DOHH2 (cell line): ENCODE data around the gene FTO.

Experiments used
- H3F3A ChIP-seq: fragments of 200-600 bp; sonication (generic), shearing (Covaris generic); 2 replicates; pipeline ENCODE4 v1.6.0; 2016; ENCODE audit warnings: antibody characterized with exemption, mild to moderate bottlenecking; ENCODE audit not compliant: control insufficient read depth, insufficient read depth
- H3K27ac ChIP-seq: fragments of 200-600 bp; sonication (generic); 2 replicates; pipeline ENCODE4 v1.5.1; 2014; ENCODE audit warnings: low read depth, mild to moderate bottlenecking, low read length, moderate library complexity
- H3K27me3 ChIP-seq: fragments of 200-600 bp; sonication (generic); 2 replicates; pipeline ENCODE4 v1.6.1; 2014; ENCODE audit warnings: mild to moderate bottlenecking, low read length, mixed read lengths; ENCODE audit not compliant: control insufficient read depth
- H3K36me3 ChIP-seq: fragments of 200-600 bp; sonication (generic); 2 replicates; pipeline ENCODE4 v1.6.1; 2014; ENCODE audit warnings: mild to moderate bottlenecking, low read length, moderate library complexity, mixed read lengths; ENCODE audit not compliant: control insufficient read depth
- H3K4me1 ChIP-seq: fragments of 200-600 bp; sonication (generic); 2 replicates; pipeline ENCODE4 v1.6.1; 2014; ENCODE audit warnings: mild to moderate bottlenecking, low read length, mixed read lengths; ENCODE audit not compliant: control insufficient read depth
- H3K4me2 ChIP-seq: fragments of 200-600 bp; sonication (generic); 2 replicates; pipeline ENCODE4 v1.6.0; 2014; ENCODE audit warnings: mild to moderate bottlenecking, low read length, moderate library complexity
- H3K4me3 ChIP-seq: fragments of 200-600 bp; sonication (generic); 2 replicates; pipeline ENCODE4 v1.5.1; 2014; ENCODE audit warnings: mild to moderate bottlenecking, low read length, mixed read lengths
- H3K79me2 ChIP-seq: fragments of 200-600 bp; sonication (generic); 2 replicates; pipeline ENCODE4 v1.6.1; 2014; ENCODE audit warnings: mild to moderate bottlenecking, low read length, mixed read lengths; ENCODE audit not compliant: control insufficient read depth
- H3K9me2 ChIP-seq: fragments of 200-600 bp; sonication (generic); replicated peaks from 2 replicates; pipeline ENCODE4 v1.6.1; 2014; ENCODE audit warnings: mild to moderate bottlenecking, low read length, mixed read lengths; ENCODE audit not compliant: control insufficient read depth
- H3K9me3 ChIP-seq: fragments of 200-600 bp; sonication (generic); 2 replicates; pipeline ENCODE4 v1.6.1; 2014; ENCODE audit warnings: antibody characterized with exemption, low read length, mixed read lengths; ENCODE audit not compliant: control insufficient read depth, insufficient read depth
- H4K20me1 ChIP-seq: fragments of 200-600 bp; sonication (generic); 2 replicates; pipeline ENCODE4 v1.6.0; 2014; ENCODE audit warnings: low read depth, mild to moderate bottlenecking, antibody characterized with exemption, low read length, moderate library complexity; ENCODE audit not compliant: control insufficient read depth, insufficient read depth
- EZH2phosphoT487 ChIP-seq: fragments of 200-600 bp; sonication (generic); IDR thresholded peaks from 2 replicates; pipeline ENCODE4 v1.6.1; 2017; ENCODE audit warnings: borderline replicate concordance, mild to moderate bottlenecking, antibody characterized with exemption, low read length, moderate library complexity, mixed read lengths
- TF ChIP-seq, protein P1 (sequence below): fragments of 200-600 bp; sonication (generic); IDR thresholded peaks from one replicate; pipeline ENCODE4 v1.5.1; 2014; ENCODE audit warnings: antibody characterized with exemption, mild to moderate bottlenecking, low read depth, low read length; ENCODE audit not compliant: poor library complexity, severe bottlenecking

FTO gene

DNA sequence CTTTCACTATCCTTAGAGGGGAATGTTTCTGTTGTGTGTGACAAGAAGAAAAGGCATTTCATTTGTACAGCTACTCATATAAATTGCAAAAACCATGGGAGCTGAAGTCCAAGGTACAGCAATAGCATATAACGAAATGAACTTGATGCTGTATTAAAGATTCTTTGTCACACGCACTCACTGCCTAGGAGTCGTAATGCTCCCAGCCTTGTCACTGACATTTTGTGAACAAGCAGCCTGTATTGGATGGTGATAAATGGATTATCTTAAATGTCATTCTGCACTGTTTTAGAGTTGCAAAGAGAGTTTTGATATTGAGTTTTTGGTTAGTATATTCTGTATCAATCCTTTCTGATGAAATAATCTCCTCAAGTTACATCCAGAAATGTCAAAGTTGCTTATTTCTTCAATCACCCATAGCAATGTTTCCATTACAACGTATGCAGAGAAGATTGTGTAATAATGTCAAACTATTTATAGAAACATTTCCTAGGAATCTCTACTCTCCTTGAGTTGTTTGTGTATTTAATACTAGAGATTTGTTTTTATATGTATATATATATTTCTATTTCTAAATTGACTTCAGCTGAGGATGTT is 270.6 kb downstream of the FTO start:
- no peak for TF ChIP-seq EZH2phosphoT487
- TF ChIP-seq, protein P1, sequence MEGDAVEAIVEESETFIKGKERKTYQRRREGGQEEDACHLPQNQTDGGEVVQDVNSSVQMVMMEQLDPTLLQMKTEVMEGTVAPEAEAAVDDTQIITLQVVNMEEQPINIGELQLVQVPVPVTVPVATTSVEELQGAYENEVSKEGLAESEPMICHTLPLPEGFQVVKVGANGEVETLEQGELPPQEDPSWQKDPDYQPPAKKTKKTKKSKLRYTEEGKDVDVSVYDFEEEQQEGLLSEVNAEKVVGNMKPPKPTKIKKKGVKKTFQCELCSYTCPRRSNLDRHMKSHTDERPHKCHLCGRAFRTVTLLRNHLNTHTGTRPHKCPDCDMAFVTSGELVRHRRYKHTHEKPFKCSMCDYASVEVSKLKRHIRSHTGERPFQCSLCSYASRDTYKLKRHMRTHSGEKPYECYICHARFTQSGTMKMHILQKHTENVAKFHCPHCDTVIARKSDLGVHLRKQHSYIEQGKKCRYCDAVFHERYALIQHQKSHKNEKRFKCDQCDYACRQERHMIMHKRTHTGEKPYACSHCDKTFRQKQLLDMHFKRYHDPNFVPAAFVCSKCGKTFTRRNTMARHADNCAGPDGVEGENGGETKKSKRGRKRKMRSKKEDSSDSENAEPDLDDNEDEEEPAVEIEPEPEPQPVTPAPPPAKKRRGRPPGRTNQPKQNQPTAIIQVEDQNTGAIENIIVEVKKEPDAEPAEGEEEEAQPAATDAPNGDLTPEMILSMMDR: no peak
- no peak overlapping the region for H3K27ac ChIP-seq
- H3K79me2 ChIP-seq: no peaks in the 10 kb centered on the region
- no peaks in the 10 kb centered on the region for H3K9me3 ChIP-seq
- H3K4me2 ChIP-seq: no peak overlapping the region
- H4K20me1 ChIP-seq: no peaks in the 10 kb centered on the region
- H3F3A ChIP-seq: no peaks in the 10 kb centered on the region
- no peaks in the 10 kb centered on the region for H3K4me1 ChIP-seq
- no peaks in the 10 kb centered on the region for H3K27me3 ChIP-seq
- no peak overlapping the region for H3K4me3 ChIP-seq
- H3K9me2 ChIP-seq: no peaks in the 10 kb centered on the region
- no peaks in the 10 kb centered on the region for H3K36me3 ChIP-seq

DNA sequence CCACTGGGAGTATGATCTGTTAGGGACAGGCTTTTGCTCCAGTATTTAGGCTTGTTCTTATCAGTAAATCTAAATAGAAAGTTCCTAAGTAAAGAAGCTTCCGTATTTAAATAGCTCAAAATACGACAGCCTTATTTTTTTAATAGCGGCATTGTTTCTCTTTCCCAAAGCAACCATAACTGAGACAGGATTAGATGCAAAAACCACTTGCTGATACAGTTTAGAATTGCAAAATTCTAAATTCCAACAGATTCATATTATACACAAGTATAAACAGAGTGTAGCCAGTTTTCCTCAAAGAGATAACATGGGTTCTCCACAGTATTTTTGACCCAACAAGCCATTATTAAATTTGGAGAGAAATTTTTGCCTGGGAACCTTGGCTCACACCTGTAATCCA is 276.7 kb downstream of the FTO start:
- Histone ChIP-seq H3K36me3 (no peaks in the 10 kb centered on the region), H3K9me2 (no peaks in the 10 kb centered on the region), H3F3A (no peaks in the 10 kb centered on the region), H3K4me2 (no peak overlapping the region), H3K9me3 (no peaks in the 10 kb centered on the region), H3K4me1 (no peaks in the 10 kb centered on the region), H3K79me2 (no peaks in the 10 kb centered on the region), H3K27ac (no peak overlapping the region), H4K20me1 (no peaks in the 10 kb centered on the region), H3K4me3 (no peak overlapping the region), H3K27me3 (no peaks in the 10 kb centered on the region)
- TF ChIP-seq EZH2phosphoT487: no peak
- TF ChIP-seq, protein P1: no peak

DNA sequence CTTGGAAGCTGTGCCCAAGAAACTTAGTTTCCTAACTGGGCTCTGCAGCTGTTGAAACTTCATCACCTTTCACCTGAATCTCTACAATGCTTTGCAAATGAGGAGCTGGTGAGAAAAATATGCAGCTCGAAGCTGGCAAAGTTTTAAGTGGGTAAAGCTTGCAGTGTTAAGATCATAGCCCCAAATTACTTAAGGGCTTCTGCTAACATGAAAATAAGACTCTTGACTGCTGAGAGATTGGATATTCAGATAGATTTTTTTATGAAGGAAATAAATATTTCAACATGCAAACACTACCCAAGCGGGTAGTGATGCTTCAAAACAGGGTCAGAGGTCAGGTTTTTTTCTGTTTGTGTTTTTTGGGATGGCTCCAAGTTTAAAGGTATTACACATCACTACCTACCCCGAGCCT is 278.7 kb downstream of the FTO start:
- no peak overlapping the region for H3K27ac ChIP-seq
- H3K4me3 ChIP-seq: no peak overlapping the region
- no peaks in the 10 kb centered on the region for H3K36me3 ChIP-seq

More for the DNA sequence above, 278.7 kb downstream of the FTO start:
- H3K4me2 ChIP-seq: no peak overlapping the region
- no peaks in the 10 kb centered on the region for H4K20me1 ChIP-seq
- no peaks in the 10 kb centered on the region for H3K9me2 ChIP-seq
- H3K79me2 ChIP-seq: no peaks in the 10 kb centered on the region
- H3K27me3 ChIP-seq: no peaks in the 10 kb centered on the region
- no peaks in the 10 kb centered on the region for H3F3A ChIP-seq
- H3K9me3 ChIP-seq: no peaks in the 10 kb centered on the region
- H3K4me1 ChIP-seq: no peaks in the 10 kb centered on the region
- TF ChIP-seq, protein P1: no peak
- TF ChIP-seq EZH2phosphoT487: no peak
